Pulmonary artery endothelial cell (primary cell): ENCODE data around the gene SMIM28. TPM values are rescaled to one million over a fixed set of nuclear protein-coding genes. Genes with fewer than 3 reads are reported as not detected.

Experiments
- DNase-seq: peaks from one replicate; pipeline ENCODE4 v3.0.0-alpha.2; 2011; ENCODE audit warnings: low read depth, low spot score
- total RNA-seq: library from RNA; depleted of rRNA; stranded (reverse); fragments of >200 nt; gene quantifications from 2 replicates; pipeline ENCODE4 v1.2.3, GENCODE V29; 2014

The SMIM28 gene
- total RNA-seq, 1 donor from 2014 or later, result not detected

- DNase-seq, result no peak
Measured at GRCh38 chr6:138429761-138430160, 52.1 kb downstream of the SMIM28 start.

- no peak for DNase-seq
Measured at GRCh38 chr6:138430361-138431145, 52.8 kb downstream of the SMIM28 start.

- DNase-seq, result no peak
Measured at GRCh38 chr6:138431256-138432062, 53.8 kb downstream of the SMIM28 start.

- no peak for DNase-seq
Measured at GRCh38 chr6:138432063-138432356, 54.3 kb downstream of the SMIM28 start.

Other genes starting within 250 kb of the SMIM28 start
- 7.1 and 8.2 TPM in 2 replicates for gene ARFGEF3, start 216.0 kb upstream of the SMIM28 start, total RNA-seq
- gene PBOV1, start 159.4 kb upstream of the SMIM28 start, total RNA-seq, result not detected in 2 replicates
- gene HEBP2, start 26.3 kb downstream of the SMIM28 start, total RNA-seq, result 50.8 and 58.2 TPM in 2 replicates
- gene NHSL1, start 121.6 kb downstream of the SMIM28 start, total RNA-seq, result 15.4 and 28.7 TPM in 2 replicates